Activated effector memory CD4-positive, alpha-beta T cell treated with Interleukin-2 at 50 U/mL for 16 hours (primary cell): ENCODE data around the gene PRRT1B.

ENCODE experiments used
- DNase-seq: peaks from one replicate; pipeline ENCODE4 v3.0.0-alpha.2; 2020

Gene PRRT1B

DNA sequence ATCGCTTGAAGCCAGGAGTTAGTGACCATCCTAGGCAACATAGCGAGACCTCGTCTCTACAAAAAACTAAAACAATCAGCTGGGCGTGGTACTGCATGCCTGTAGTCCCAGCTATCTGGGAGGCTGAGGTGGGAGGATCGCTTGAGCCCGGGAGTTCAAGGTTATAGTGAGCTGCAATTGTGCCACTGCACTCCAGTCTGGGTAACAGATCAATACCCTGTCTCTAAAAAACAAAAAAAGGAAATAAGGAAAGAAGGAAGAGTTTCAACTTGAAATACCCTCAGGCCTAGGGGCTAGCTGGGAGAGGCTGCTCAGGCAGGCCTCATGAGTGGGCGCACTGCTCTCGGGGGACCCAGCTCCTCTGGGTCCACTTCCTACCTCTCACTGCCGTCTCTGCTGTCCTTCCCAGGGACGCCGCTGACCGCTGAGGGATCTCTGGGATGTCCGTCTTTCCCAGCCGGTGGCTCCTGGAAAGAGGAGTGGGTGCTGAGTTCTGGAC lies 56.4 kb downstream of the PRRT1B start:
- no peak for DNase-seq

DNA sequence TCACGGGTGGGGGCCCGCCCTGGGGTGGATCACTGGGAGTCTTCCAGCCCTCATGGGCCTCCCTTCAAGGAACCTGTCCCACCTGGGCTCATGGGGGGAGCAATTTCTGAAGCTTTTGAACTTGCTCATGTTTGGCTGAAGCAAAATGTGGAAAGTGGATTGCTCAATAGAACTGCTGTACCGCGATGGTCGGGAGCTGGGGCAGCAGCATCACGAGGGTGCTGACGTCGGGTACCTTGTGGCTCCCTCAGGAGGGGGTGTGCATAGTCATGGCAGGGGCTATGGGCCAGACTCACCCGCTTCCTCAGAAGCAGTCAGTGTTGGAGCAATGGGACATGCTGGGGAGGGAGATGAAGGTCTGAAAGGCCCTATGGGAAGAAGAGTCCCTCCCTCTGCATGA lies 57.9 kb downstream of the PRRT1B start:
- DNase-seq = no peak

DNA sequence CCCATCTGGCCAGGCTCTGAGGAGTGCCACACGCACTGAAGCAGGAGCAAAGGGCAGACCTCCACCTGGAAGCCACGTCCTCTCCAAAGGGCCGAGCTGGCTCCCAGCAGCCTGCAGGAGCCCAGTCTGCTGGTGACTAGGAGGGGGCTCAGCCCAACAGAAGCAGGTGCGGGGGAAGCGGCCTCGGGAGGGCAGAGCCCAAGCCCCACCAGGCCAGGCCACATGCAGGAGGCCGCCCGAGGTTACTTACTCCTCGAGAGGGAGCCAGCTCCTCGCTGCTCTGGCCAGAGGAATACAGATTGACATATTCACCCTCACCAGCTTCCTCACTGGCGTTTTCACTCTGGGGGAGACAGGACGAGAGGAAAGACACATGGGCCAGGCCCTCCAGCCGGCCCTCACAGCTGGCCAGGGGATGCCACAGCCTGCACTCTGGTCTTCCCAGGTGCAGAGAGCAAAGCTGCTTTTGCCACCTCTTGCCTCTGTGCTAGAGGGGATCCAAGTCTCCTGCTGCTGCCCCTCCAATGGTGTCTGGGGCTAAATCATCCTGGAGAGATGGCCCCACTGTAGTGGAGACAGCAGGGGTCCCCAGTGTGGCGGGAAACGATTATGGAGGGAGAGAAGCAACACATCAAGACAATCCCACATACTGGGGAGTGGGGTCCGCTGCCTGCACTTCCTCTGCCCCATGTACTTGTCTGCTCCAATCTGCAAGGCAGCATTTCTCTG lies 58.6 kb downstream of the PRRT1B start:
- DNase-seq = no peak

DNA sequence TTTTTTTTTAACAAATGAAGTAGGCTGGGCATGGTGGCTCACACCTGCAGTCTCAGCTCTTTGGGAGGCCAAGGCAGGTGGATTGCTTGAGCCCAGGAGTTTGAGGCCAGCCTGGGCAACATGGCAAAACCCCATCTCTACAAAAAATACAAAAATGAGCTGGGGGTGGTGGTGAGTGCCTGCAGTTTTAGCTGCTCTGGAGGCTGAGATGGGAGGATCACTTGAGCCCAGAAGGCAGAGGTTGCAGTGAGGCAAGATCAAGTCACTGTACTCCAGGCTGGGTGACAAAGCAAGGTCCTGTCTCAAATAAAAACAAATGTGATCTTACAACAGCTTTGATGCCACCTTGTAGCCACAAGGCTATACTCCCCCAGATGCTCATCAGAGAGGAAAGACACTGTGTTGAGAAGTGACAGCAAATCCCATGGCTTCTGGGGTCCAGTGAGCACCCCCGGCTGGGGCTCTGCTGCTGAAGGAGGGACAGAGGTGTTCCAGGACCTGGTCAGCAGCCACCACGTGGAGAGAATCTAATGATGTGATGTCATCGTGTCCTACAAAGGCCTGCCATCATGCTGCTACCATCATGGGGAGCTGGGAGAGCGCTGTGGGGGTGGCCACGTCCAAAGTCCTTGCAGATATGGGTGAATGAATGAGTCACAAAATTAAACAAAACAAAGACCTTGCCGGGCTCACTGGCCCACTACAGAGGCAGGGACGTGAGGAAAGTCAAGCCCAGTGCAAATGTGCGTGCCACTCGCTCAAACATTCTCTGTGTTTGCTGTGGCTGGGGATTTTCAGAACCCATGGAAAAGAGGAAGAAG lies 60.7 kb downstream of the PRRT1B start:
- DNase-seq = no peak

DNA sequence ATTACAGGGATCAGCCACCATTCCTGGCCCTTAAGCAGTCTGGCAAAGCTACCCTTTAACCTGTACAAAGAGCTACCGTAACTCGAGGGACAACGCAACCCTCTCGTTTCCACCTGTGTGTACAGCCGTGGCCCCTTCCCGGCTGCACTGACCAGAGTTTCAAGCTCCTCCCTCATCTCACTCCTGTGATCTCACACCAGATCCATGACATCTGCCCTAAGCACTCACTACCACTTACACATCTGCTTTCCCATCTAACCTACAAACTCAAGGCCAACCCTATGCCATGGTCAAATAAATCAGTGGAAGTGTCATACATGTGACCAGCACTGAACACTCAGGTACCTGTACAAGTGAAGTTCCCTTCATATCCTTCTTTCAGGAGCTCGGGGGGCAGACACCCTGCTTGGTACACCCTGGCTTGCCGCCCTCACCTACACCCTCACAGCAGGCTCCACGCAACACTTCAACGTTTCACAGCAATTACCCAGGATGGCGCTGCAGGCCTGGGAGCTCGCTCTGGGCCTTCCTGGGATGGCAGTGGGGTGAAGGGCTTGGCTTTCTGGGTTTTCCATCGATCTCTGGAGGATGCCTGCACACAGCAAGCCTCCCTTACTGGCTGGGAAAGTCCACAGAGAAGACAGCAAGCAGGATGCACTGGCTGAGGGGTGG lies 61.7 kb downstream of the PRRT1B start:
- DNase-seq = no peak

DNA sequence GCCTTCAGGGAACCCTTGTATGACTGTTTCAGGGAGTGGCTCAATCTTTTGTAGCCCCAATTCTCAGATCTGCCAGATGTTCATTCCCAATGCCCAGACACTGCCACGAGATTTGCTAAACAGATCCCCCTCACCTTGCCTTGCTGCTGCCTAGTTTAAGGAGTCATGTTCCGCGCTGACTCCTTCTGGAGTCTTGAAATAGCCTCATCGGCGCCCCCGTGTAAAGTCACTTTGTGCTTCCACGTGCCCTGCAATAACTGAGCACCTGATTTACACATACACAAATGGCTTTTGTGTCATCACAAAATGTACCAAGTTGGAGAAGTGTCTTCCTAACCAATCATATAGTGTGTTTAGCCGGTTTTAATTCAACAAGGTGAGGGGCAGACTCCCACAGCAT lies 62.3 kb downstream of the PRRT1B start:
- no peak for DNase-seq

DNA sequence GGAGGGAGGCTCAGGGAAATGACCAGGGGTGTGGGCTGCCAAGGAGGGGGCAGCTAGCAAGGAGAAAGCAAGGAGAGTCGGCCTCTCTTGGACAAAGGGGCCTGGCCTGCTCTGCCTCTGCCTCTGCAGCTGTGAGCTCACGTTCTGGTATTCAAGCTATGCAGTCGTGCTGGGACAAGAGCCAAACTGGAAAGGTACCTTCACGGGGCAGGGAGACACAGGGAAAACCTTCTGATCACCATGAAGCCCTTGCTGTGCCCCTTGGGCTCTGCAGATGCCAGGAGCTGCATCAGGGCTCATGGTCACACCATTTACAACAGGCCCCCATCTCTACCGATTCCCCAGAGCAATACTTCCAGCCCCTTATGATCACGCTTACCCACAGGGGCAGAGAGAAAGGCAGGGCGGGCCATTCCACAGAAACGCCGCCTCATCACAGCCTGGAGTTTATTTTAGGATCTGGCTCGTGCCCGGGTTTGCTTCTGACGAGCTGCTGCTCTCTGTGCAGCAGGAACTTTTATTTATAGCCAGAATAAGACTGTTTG lies 63.2 kb downstream of the PRRT1B start:
- DNase-seq = no peak
